Activated CD4-positive, alpha-beta T cell treated with anti-CD3 and anti-CD28 coated beads for 1 hour (primary cell): ENCODE data around the gene RBMXL3.
"Not testable (repeated sequence)": the region's sequence is repeated elsewhere in the genome, so short reads cannot be mapped to it uniquely, and the experiment has no call there.

Experiments
- DNase-seq: peaks from one replicate; pipeline ENCODE4 v3.0.0-alpha.2; 2020

RBMXL3 gene

DNA sequence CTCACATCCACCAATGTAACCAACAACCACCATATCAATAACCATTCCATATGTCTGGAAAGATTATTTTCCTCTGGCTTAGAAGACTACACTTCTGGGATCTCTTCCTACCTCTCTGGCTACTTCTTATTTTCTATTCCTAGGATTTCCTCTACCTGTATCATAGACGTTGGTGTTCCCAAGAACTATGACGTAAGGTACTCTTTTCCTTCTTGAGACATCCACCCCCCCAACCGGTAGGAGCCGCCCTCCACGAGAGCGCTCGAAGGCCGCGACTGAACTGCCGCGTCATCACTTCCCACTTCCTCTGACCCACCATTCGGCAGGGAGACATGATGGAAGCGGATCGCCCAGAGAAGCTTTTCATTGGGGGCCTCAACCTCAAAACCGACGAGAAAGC lies at the start of gene RBMXL3:
RBMXL3 (plus strand) TSS at position 301 of the 400 bp plus-strand sequence; CDS start at position 333, 32 bp downstream.
- DNase-seq, result no peak

DNA sequence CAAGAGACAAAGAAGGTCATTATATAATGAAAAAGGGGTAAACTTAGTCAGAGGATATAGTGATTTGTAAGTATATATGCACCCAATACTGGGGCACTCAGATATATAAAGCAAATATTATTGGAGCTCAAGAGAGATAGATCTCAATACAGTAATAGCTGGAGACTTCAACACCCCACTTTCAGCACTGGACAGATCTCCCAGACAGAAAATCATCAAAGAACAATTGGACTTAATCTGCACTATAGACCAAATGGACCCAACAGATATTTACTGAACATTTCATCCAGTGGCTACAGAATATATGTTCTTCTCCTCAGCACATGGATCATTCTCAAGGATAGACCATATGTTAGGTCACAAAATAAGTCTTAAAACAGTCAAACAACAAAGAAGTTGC lies 47.2 kb upstream of the RBMXL3 start:
- DNase-seq, result no peak

DNA sequence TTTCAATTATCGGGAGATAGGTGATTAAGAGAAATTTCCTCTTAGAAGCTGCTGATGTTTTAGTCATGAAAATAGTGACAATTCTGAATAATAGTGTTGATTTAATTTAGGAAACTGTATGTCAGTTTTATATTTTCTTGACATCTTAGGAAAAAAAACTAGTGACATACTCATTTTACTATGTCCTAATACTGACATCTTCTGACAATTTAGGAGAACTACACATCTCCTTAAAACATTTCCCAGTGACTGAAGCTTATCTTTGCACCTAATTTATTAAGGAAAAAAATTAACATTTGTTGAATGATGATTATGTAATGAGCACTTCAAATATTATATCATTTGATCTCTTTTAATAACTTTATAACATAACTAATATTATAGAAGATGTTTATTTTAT lies 42.0 kb upstream of the RBMXL3 start:
- no peak for DNase-seq

DNA sequence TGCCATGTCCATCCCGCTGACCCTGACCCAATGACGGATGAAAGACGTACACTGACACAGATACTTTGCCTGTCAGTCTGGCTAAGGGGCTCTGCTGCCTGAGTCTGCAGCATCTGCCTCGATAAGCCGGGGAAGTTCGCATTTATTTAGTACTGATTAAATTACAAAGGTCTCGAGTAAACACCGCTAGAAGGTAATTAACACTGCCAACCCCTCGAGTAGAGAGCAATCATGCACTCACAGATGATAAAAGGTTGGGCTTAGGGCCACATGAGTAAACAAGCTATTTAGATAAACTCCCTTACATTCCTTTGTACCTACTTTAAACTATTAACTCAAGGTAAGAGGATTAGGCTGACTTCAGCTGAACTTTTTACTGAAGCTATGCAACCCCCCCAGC lies 16.0 kb upstream of the RBMXL3 start:
- no peak for DNase-seq

DNA sequence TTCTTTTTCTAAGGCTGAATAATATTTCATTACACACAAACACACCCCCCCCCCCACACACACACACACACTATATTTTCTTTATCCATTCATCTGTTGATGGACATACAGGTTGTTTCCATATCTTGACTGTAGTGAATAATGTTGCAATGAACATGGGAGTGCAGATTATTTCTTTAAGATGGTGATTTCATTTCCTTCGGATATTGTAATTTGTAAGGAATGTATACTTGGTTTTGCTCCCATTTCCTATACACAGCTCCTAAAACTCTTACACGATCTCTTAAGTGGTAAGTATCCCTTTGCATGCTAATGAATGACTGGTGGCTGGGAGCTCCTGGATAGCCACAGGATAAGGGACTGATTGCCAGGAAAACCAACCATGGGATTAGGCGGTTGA lies 14.7 kb upstream of the RBMXL3 start:
- DNase-seq, result no peak

DNA sequence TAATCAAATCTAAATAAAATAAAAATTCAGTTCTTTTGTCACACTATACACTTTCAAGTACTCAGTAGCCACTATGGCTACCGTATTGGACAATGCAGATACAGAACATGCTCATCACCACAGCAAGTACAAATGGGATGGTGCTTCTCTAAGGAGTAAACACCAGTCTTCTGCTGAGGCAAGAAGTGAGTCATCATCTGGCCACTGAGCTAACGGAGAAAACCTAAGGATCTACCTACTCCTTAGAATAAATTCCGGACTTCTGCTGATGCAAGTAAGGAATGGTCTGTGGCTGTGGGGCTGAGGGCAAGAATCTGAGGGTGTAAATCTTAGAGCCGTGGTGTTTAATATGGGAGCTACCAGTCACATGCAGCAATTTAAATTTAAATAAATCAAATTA lies 11.3 kb upstream of the RBMXL3 start:
- DNase-seq, result no peak

DNA sequence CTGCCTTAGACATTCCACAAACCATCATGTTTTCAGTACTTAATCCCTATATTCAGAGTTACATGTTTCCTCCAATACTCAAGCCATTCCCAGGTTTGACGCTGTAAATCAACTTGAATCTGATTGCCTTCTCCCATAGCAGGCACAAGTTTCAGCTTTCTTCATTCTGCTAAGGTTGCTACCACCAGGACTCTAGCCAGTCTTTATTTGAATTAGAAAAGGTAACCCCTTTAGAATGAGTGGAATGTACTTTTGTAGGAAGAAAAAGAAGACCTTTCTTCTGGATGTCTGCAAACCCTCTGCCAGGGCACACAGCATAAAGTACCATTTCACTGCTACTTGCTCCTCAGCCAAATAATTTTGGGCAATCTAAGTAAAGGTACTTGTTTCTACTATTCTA lies 10.7 kb upstream of the RBMXL3 start:
- no peak for DNase-seq

DNA sequence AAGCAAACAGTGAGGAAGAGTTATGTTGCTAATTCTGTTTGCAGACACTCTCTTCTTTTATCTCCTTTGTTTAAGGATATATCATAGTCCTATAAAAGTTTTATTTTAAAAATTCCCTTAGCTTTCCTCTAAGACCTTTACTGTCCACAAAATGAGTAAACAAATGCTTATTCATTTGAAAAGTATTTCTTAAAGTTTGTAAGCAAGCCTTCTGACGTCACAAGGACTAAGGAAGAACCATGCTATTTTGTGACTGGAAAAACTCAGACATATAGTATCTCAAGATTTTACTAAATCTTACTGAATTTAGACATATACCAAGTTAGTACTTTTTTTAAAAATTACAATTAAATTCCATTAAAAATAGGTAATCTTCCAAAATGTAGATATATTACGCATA lies 5.2 kb upstream of the RBMXL3 start:
- DNase-seq, result no peak

DNA sequence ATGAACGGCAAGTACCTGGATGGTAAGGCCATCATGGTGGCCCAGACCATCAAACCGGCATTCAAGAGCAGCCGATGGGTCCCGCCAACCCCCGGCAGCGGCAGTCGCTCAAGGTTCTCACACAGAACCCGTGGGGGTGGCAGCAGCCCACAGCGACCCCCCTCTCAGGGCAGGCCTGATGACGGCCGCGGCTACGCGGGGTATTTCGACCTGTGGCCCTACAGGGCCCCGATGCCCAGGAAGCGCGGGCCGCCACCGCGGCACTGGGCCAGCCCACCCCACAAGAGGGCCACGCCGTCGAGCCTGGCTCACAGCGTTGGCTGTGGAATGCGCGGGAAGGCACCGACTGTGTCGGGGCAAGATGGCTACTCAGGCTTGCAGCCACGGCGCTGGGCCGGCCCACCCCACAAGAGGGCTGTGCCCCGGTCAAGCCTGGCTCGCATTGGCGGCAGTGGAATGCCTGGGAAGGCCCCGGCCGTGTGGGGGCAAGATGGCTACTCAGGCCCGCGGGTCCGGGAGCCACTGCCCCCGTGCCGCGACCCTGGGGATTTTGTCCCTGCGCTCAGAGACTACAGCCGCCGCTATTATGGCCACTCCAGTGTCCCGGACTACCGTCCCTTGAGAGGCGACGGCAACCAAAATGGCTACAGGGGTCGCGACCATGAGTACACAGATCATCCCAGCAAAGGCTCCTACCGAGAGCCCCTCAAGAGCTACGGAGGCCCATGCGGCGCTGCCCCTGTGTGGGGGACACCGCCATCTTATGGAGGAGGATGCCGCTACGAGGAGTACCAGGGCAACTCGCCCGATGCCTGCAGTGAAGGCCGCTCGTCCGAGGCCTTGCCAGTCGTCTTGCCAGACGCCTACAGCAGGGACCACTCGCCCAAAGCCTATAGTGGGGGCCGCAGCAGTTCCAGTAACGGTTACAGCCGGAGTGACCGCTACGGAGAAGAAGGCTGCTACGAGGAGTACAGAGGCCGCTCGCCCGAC lies 731 bp downstream of the RBMXL3 start:
- DNase-seq, result no peak

DNA sequence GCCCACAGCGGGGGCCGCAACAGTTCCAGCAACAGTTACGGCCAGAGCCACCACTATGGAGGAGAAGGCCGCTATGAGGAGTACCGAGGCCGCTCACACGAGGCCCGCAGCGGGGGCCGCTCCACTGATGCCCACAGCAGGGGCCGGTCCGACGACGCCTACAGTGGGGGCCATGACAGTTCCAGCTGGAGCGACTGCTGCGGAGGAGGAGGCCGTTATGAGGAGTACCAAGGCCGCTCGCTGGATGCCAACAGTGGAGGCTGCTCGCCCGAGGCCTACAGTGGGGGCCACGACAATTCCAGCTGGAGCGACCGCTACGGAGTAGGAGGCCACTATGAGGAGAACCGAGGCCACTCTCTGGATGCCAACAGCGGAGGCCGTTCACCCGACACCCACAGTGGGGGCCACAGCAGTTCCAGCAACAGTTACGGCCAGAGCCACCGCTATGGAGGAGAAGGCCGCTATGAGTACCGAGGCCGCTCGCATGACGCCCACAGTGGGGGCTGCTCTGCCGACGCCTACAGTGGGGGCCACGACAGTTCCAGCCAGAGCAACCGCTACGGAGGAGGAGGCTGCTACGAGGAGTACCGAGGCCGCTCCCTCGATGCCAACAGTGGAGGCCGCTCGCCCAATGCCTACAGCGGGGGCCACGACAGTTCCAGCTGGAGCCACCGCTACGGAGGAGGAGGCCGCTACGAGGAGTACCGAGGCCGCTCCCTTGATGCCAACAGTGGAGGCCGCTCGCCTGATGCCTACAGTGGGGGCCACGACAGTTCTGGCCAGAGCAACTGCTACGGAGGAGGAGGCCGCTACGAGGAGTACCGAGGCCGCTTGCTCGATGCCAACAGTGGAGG lies 1.7 kb downstream of the RBMXL3 start:
- DNase-seq, result no peak

DNA sequence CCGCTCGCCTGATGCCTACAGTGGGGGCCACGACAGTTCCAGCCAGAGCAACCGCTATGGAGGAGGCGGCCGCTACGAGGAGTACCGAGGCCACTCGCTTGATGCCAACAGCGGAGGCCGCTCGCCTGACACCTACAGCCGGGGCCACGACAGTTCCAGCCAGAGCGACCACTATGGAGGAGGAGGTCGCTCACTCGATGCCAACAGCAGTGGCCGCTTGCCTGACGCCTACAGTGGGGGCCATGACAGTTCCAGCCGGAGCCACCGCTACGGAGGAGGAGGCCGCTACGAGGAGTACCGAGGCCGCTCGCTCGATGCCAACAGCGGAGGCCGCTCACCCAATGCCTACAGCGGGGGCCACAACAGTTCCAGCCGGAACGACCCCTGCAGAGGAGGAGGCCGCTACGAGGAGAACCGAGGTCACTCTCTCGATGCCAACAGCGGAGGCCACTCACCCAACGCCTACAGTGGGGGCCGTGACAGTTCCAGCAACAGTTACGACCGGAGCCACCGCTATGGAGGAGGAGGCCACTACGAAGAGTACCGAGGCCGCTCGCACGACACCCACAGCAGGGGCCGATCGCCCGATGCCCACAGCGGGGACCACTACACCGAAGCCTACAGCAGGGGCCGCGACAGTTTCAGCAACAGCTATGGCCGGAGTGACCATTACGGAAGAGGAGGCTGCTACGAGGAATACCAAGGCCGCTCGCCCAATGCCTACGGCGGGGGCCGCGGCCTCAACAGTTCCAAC lies 2.5 kb downstream of the RBMXL3 start:
- DNase-seq, result no peak

DNA sequence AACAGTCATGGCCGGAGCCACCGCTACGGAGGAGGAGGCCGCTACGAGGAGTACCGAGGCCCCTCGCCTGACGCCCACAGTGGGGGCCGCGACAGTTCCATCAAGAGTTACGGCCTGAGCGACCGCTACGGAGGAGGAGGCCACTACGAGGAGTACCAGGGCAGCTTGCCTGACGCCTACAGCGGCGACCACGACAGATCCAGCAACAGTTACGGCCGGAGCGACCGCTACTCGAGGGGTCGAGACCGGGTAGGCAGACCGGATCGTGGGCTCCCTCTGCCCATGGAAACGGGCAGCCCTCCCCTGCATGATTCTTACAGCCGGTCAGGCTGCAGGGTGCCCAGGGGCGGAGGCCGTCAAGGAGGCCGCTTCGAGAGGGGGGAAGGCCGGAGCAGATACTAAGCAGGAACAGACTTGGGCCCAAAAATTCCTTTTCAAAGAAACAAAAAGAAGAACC lies 3.1 kb downstream of the RBMXL3 start:
- DNase-seq, result no peak

DNA sequence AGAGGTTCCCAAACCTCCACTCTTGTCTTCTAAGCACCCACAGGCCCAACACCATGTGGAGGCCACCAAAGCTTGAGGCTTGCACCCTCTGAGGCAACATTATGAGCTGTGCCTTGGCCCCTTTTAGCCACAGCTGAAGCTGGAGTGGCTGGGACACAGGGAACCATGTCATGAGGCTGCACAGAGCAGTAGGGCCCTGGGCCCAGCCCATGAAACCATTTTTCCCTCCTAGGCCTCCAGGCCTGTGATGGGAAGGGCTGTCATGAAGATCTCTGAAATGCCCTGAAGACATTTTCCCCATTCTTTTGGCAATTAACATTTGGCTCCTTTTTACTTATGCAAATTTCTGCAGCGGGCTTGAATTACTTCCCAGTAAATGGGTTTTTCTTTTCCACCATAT lies 14.8 kb downstream of the RBMXL3 start:
- DNase-seq, result no peak

DNA sequence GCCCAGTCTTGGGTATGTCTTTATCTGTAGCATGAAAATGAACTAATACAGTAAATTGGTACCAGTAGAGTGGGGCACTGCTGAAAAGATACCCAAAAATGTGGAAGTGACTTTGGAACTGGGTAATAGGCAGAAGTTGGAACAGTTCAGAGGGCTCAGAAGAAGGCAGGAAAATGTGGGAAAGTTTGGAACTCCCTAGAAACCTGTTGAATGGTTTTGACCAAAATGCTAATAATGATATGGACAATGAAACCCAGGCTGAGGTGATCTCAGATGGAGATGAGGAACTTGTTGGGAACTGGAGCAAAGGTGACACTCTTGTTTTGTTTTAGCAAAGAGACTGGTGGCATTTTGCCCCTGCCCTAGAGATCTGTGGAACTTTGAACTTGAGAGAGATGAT lies 20.3 kb downstream of the RBMXL3 start:
- DNase-seq, result not testable (repeated sequence)

DNA sequence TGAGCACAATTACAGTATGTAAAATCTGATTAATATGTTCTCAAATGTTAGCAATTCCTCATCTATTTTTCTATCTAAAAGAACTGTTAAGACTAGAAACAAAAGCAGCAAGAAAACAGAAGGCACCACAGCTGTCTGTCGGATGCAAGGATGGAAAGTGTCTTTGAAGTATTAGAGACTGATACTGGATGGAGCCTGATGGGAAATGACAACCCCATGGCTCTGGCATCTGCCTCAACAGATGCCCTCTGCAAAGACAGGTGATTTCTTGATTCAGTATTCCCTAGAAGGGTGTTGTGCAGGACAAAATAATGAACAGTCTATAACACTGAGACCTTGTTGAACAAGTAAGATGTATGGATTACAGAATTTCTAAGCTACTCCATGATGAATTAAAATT lies 24.9 kb downstream of the RBMXL3 start:
- no peak for DNase-seq

DNA sequence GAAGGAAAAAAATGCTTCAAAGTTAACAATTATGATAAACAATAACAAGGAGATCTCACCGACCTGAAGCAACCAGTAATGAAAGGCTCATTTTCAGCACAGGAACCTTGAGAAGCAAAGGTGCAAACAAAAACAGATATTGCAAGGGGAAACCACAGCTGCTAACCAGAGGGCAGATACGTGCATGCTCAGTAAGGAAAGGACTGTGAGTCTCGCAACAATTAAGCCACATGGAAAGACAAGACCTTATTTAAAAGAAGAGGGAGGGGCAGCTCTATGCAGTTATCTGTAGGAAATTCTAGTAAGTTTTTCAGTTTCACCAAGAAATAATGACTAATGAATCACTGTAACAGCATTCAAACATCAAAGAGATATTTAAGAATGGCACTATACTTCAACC lies 25.4 kb downstream of the RBMXL3 start:
- no peak for DNase-seq

DNA sequence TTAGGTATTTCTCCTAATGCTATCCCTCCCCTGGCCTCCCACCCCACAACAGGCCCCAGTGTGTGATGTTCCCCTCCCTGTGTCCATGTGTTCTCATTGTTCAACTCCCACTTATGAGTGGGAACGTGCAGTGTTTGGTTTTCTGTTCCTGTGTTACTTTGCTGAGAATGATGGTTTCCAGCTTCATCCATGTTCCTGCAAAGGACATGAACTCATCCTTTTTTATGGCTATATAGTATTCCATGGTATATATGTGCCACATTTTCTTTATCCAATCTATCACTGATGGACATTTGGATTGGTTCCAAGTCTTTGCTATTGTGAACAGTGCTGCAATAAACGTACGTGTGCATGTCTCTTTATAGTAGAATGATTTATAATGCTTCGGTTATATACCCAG lies 28.1 kb downstream of the RBMXL3 start:
- not testable (repeated sequence) for DNase-seq

DNA sequence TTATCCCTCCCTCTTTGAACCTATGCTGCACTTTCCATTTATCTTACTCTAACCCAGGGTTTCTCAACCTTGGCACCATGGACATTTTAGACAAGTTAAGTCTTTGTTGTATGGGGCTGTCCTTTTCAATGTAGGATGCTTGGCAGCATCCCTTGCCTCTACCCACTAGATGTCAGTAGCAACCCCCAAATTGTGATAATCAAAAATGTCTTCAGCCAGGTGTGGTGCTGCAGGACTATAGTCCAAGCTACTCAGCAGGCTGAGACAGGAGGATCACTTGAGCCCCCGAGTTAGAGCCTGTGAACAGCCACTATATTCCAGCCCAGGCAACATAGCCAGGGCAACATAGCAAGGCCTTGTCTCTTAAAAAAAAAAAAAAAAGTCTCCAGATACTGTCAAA lies 37.7 kb downstream of the RBMXL3 start:
- no peak for DNase-seq

DNA sequence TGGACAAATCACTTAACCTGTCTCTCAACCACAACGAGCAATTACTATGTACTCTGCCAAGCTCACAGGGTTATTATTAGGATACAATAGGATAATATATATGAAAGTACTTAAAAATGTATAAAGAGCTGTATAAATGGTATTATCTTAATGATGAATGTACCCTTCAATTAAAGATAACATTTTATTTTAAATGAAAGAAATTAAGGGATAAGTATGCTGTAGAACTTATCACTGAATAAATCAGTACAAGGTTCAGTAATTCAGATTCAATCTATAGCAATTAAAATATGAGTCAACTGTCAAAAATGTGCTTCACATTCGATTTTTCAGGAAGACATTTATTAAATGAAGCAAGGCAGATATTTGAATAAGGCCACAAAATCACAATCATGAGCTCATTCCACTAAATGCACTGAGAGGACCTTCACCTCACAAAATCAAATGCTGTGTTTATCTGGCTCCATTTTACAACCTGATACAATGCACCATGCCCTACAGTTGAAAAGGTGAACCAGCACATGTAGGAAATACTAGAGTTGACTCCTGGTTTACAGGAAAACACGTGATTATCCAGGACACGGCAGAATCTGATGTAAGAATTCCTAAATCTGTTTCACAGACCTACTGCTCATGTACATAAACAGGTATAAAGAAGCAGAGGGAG lies 40.3 kb downstream of the RBMXL3 start:
- DNase-seq, result no peak

DNA sequence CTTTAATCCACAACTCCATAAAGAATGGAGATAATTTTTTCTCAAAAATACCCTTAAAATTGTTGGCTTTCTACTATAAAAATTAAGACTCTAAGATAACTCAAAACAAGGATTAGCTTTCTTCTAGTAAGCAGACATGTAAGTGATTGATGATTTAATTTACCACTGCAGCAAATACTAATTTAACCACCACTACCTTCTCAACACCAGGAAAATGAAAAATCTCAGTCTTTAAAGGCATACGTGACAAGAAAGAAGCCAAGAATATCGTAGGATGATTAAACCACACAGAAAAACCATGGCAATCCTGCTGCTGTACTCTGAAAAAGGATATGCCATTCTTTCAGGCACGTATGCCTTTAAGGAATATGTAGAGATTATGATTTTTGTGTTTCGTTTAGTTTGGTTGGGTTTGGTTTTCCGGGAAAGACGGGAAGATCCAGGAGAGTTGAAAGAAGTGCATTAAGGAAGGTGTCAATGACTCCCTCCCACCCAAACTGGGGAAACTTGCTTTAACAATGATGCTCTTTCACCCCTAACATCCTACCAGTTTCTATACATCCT lies 43.8 kb downstream of the RBMXL3 start:
- DNase-seq, result no peak

DNA sequence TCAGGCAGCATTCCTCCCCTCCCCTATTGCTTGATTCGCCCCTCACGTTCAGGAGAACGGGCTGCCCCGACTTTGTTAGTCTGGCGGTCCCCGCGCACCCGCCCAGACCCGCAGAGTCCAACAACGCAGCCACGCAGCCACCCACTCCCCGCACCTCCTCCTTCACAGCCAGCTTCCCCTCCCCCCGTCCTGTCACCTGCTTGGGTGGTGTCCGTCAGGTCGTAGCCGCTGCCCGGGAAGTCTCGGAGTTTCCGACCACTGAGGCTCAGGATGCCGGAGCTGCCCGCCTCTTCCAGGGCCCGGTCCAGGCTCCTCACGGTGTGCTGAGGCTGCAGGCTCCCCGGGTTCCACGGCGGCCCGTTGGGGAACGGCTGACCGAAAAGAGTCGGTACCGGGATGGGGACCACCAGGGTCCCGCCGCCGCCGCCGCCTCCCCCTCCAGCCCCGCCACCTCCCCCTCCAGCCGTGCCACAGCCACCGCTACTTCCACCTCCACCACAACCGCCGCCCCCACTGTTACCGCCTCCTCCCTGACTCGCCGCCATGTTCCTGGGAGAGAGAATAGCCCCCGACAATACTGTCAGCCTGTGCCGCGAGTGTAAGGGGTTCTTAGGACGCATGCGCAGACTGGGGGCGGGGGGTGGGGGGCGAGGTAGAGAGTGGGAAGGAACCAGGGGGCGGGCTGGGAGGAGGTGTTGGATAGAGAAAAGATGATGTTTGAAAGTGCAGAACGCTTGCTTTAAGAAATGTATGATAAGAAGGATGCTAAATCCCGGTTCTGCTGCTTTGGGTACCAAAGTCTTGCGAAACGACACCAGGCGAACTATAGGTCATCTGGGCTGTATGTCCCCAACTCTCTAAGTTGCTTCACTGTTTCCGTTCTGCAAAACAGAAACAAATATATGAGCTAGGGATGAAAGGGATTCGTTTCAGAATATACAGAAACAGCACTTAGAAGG lies 44.6 kb downstream of the RBMXL3 start, which contains the start of gene LRCH2:
LRCH2 (minus strand) TSS at position 600 of the 959 bp plus-strand sequence; CDS start at position 545, 55 bp downstream.
- no peak for DNase-seq
